GOT3 (cell line): Measurements from ENCODE around the gene HOXA6.
A peak's percentile ranks its signal among the peaks of the same experiment; 100 is the strongest.

Source experiments
- DNase-seq: peaks from one replicate; lab custom pipeline; 2025; ENCODE audit warnings: mixed read lengths; lab: John Stamatoyannopoulos, UW

Gene HOXA6

GRCh38 chr7:27096768-27097514 is 50.6 kb downstream of the HOXA6 start:
- DNase-seq: no peak

- peak; percentile 81 for DNase-seq
Measured at GRCh38 chr7:27095897-27096767, 51.4 kb downstream of the HOXA6 start, which contains the start of gene HOXA1. Gene HOXA1, minus strand, starts transcription at chr7:27096000. Its CDS starts 88 bp downstream, at chr7:27095912.
